ENCODE data around the gene HIF3A.

The HIF3A gene

DNA sequence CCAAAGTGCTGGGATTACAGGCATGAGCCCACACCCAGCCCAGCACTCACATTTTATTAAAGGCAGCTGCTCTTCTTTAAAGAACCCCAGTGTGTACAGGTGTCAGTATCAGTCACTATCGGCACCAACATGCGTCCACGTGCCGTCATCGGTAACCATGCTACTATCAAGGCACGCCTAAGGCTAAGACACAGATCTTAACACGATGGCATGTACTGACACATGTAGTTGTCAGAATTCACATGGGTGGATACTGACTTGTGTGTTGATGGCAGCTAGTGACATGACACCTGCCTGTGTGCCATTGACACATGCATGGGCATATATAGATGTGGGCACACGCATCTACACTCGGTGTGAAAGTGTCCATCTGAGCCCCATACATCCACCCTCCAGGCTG is 12.2 kb upstream of the HIF3A start:
- no peak for DNase-seq (ENCODE audit: low spot score)
- TF ChIP-seq CTCF (IDR thresholded peaks at IDR 0.05; ENCODE audit: extremely low read depth, missing control alignments) = no peak

- DNase-seq (ENCODE audit: low spot score) = no peak
- no peak for TF ChIP-seq CTCF (IDR thresholded peaks at IDR 0.05; ENCODE audit: extremely low read depth, missing control alignments)
These were observed 9.3 kb upstream of the HIF3A start for GRCh38 chr19:46287585-46287984.

GRCh38 chr19:46288896-46289588 is 7.8 kb upstream of the HIF3A start:
- DNase-seq (ENCODE audit: low spot score) = no peak
- TF ChIP-seq CTCF (IDR thresholded peaks at IDR 0.05; ENCODE audit: extremely low read depth, missing control alignments) = no peak

DNA sequence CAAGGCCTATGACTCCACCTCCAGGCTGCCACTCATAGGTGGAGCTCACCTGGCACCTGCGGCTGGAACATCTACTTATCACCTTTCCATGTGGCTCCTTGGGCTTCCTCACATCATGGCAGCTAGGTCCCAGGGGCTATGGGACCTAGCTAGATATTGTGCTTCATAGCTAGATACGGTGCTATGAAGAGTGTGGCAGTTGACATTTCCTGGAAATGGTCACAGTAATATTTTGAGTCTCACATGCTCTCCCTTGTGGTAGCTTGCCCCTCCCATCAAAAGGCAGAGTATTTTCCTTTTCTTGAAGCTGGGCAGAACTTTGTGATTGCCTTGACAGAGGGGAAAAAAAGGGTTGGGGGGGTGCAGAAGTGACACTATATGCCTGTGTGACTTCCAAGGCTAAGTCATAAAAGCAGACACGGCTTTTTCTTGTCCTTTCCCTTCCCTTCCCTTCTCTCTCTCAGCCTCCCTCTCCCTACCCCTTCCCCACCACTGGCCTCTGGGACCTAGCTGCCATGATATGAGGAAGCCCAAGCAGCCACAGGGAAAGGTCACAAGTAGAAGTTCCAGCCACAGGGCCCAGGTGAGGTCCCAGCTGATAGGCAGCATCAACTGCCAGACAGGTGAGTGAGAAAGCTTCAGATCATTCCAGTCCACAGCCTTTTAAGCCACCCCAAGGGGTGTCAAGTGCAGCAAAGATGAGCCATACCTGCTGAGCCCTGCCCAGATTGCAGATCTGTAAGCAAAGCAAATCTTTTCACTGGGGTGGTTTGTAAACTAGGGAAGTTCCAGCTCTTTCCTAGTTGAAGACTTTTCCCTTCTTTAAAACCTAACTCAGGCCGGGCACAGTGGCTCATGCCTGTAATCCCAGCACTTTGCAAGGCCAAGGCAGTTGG is 6.9 kb upstream of the HIF3A start:
- no peak for DNase-seq (ENCODE audit: low spot score)
- no peak for TF ChIP-seq CTCF (IDR thresholded peaks at IDR 0.05; ENCODE audit: extremely low read depth, missing control alignments)

DNA sequence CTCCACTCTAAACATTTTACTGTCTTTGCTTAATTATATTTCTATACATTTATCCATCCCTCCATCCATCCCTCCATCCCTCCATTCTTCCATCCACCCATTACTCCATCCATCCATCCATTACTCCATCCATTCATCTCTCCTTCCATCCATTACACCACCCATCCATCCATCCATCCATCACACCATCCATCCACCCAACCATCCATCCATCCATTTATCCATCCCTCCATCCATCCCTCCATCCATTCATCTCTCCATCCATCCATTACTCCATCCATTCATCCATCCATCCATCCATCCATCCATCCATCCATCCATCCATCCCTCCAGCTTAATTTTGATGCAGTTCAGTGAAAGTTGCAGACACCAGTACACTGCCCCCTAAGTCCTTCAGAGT is 5.0 kb upstream of the HIF3A start:
- DNase-seq (ENCODE audit: low spot score) = no peak
- TF ChIP-seq CTCF (IDR thresholded peaks at IDR 0.05; ENCODE audit: extremely low read depth, missing control alignments) = no peak

- TF ChIP-seq CTCF (IDR thresholded peaks at IDR 0.05; ENCODE audit: extremely low read depth, missing control alignments) = no peak
- DNase-seq (ENCODE audit: low spot score) = no peak
These were observed 2.3 kb upstream of the HIF3A start for GRCh38 chr19:46294494-46294893.

Measured in GM20000 (cell line).